Embryonic facial prominence (tissue), 1 donor: ENCODE measurements around the gene PAM.
"Not testable (repeated sequence)": the region's sequence is repeated elsewhere in the genome, so short reads cannot be mapped to it uniquely, and the experiment has no call there.

Experiments used
- DNase-seq: peaks from one replicate; pipeline ENCODE4 v3.0.0-alpha.2; 2016; ENCODE audit errors: extremely low spot score

The PAM gene

DNA sequence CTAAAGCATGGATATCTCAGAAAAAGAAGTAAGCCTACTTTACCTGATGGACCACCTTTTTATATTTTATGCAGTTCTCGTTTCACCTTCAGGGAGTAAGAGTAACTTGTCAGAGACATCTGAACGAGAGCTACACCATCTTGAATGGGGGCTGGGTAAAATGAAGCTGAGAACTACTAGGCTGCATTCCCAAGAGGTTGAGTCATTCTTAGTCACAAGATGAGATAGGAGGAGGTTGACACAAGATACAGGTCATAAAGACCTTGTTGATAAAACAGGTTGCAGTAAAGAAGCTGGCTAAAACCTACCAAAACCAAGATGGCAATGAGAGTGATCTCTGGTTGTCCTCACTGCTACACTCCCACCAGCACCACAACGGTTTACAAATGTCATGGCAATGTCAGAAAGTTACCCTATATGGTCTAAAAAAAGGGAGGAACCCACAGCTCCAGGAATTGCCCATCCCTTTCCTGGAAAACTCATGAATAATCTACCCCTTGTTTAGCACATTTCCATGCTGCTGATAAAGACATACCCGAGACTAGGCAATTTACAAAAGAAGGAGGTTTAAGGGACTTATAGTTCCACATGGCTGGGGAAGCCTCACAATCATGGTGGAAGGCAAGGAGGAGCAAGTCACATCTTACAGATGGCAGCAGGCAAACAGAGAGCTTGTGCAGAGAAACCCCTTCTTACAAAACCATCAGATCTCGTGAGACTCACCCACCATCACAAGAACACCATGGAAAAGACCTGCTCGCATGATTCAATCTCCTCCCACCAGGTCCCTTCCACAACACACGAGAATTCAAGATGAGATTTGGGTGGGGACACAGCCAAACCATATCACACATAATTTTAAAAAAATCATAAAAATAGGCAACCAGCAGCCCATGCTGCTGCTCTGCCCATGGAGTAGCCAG lies 302.4 kb downstream of the PAM start:
- DNase-seq, result no peak

DNA sequence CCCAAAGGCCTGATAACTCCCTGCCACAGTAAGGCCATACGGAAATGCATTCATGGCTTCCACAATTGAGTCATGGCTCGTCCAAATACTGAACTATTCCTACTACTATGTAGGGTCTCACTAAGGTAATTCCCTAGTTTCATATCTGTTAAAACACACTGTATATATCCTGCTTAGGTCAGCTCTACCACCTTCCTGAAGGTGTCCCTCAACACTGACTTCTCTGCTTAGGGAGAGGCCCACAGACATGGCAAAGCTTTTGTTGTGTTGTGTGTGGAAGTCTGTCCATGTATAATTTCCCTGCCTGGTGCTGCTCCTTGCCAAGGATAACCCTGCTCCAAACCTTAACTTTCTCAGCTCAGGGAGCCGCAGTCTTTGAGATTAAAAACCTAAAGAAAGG lies 304.4 kb downstream of the PAM start:
- DNase-seq, result no peak

DNA sequence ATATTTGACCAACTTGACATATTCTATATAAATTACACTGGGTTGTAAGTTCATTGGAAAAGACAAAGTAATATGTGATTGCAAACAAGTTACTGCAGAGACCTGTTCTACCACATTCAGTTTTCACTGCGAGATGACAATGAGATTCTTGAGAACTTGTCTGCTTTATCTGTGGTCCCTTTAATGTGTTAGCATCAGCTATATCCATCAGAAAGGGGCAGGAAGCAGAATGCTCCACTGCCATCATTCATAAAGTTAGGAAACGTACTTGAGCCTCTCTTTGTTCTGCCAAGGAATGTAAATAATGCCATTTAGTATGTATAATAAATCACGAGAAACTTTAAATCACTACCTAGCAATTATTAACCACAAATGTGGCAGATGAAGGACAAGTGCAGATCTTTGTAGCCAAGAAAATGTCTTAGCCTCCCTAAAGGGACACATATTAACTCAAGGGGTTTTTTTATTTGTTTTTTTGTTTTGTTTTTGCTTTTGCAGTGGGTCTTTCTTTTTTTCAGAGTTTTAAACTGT lies 305.4 kb downstream of the PAM start:
- DNase-seq, result no peak

DNA sequence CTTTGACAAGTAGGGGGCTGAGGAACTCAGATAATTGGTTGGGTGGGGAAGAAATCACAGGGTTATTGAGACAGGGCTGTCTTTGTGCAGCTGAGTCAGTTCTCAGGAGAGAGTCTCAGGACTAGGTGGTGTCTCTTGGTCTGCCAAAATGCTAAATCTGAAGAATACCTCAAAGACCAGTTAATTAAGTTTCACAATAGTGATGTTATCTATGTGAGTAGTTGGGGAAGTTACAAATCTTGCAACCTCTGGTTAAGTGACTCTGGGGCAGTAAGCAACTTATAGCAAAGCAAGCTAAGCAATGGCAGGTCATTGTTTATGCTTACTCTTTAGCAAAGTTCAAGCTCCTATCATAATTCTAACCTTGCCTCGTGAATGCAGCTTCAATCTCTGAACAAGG lies 311.2 kb downstream of the PAM start:
- DNase-seq, result no peak

DNA sequence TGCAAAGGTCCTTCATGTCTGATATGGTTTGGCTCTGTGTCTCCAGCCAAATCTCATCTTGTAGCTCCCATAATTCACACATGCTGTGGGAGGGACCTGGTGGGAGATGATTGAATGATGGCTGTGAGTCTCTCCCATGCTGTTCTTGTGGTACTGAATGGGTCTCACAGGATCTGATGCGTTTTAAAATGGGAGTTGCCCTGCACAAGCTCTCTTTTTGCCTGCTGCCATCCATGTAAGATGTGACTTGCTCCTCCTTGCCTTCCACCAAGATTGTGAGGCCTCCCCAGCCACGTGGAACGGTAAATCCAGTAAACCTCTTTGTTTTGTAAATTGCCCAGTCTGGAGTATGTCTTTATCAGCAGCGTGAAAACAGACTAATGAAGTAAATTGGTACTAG lies 318.4 kb downstream of the PAM start:
- DNase-seq, result not testable (repeated sequence)

DNA sequence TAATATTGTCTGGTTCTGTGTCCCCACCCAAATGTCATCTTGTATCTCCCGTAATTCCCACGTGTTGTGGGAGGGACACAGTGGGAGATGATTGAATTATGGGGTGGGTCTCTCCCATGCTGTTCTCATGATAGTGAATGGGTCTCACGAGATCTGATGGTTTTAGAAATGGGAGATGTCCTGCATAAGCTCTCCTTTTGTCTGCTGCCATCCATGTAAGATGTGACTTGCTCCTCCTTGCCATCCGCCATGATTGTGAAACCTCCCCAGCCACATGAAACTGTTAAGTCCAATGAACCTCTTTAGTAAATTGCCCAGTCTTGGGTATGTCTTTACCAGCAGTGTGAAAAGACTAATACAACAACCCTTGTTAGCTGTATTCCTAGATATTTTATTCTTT lies 320.3 kb downstream of the PAM start:
- no peak for DNase-seq
